Measurements from ENCODE around the gene SLC25A34. TPM values are rescaled to one million over a fixed set of nuclear protein-coding genes. Genes with fewer than 3 reads are reported as not detected.

SLC25A34 gene
- total RNA-seq, 1 donor from 2014 or later, result 1.6 TPM

GRCh38 chr1:15764890-15765289 lies 28.8 kb downstream of the SLC25A34 start:
- H3K27me3 ChIP-seq (ENCODE audit: control insufficient read depth in 3 of 3, insufficient read depth in 3 of 3, low read length in 3 of 3), result peaks cover 0 to 15% (median 8%) of the 10 kb centered on the region in 3 donors
- H3K9me3 ChIP-seq (ENCODE audit: control insufficient read depth in 3 of 3, low read length in 3 of 3), result no peaks in the 10 kb centered on the region
- no peak overlapping the region for H3K4me3 ChIP-seq (ENCODE audit: low read length in 3 of 3)
- H3K9ac ChIP-seq (ENCODE audit: low read depth in 1 of 3, low read length in 3 of 3), result no peak overlapping the region
- H3K36me3 ChIP-seq (ENCODE audit: control insufficient read depth in 3 of 3, insufficient read depth in 3 of 3, low read length in 3 of 3), result peaks cover 0 to 4% (median 0%) of the 10 kb centered on the region in 3 donors
- no peak overlapping the region for H3K27ac ChIP-seq (ENCODE audit: low read depth, low read length)
- H3K4me1 ChIP-seq (ENCODE audit: control insufficient read depth in 3 of 3, insufficient read depth in 3 of 3, low read length in 3 of 3), result peaks cover 3 to 8% (median 4%) of the 10 kb centered on the region in 3 donors

- H3K9me3 ChIP-seq (ENCODE audit: control insufficient read depth in 3 of 3, low read length in 3 of 3), result no peaks in the 10 kb centered on the region
- H3K27me3 ChIP-seq (ENCODE audit: control insufficient read depth in 3 of 3, insufficient read depth in 3 of 3, low read length in 3 of 3), result peaks cover 0 to 13% (median 6%) of the 10 kb centered on the region in 3 donors
- H3K27ac ChIP-seq (ENCODE audit: low read depth, low read length), result no peak overlapping the region
- peaks cover 0 to 4% (median 0%) of the 10 kb centered on the region in 3 donors for H3K36me3 ChIP-seq (ENCODE audit: control insufficient read depth in 3 of 3, insufficient read depth in 3 of 3, low read length in 3 of 3)
- H3K4me1 ChIP-seq (ENCODE audit: control insufficient read depth in 3 of 3, insufficient read depth in 3 of 3, low read length in 3 of 3), result peaks cover 2 to 7% (median 2%) of the 10 kb centered on the region in 3 donors
- H3K9ac ChIP-seq (ENCODE audit: low read depth in 1 of 3, low read length in 3 of 3), result no peak overlapping the region
- no peak overlapping the region for H3K4me3 ChIP-seq (ENCODE audit: low read length in 3 of 3)
Measured at GRCh38 chr1:15765495-15766194, 29.6 kb downstream of the SLC25A34 start.

GRCh38 chr1:15767941-15768340 lies 31.9 kb downstream of the SLC25A34 start:
- no peaks in the 10 kb centered on the region for H3K4me1 ChIP-seq (ENCODE audit: control insufficient read depth in 3 of 3, insufficient read depth in 3 of 3, low read length in 3 of 3)
- H3K36me3 ChIP-seq (ENCODE audit: control insufficient read depth in 3 of 3, insufficient read depth in 3 of 3, low read length in 3 of 3), result peaks cover 0 to 8% (median 0%) of the 10 kb centered on the region in 3 donors
- no peaks in the 10 kb centered on the region for H3K9me3 ChIP-seq (ENCODE audit: control insufficient read depth in 3 of 3, low read length in 3 of 3)
- no peaks in the 10 kb centered on the region for H3K27me3 ChIP-seq (ENCODE audit: control insufficient read depth in 3 of 3, insufficient read depth in 3 of 3, low read length in 3 of 3)
- H3K9ac ChIP-seq (ENCODE audit: low read depth in 1 of 3, low read length in 3 of 3), result no peak overlapping the region
- H3K27ac ChIP-seq (ENCODE audit: low read depth, low read length), result no peak overlapping the region
- no peak overlapping the region for H3K4me3 ChIP-seq (ENCODE audit: low read length in 3 of 3)

- H3K36me3 ChIP-seq (ENCODE audit: control insufficient read depth in 3 of 3, insufficient read depth in 3 of 3, low read length in 3 of 3), result peaks cover 0 to 8% (median 0%) of the 10 kb centered on the region in 3 donors
- H3K4me1 ChIP-seq (ENCODE audit: control insufficient read depth in 3 of 3, insufficient read depth in 3 of 3, low read length in 3 of 3), result no peaks in the 10 kb centered on the region
- no peaks in the 10 kb centered on the region for H3K27me3 ChIP-seq (ENCODE audit: control insufficient read depth in 3 of 3, insufficient read depth in 3 of 3, low read length in 3 of 3)
- H3K4me3 ChIP-seq (ENCODE audit: low read length in 3 of 3), result no peak overlapping the region
- H3K9ac ChIP-seq (ENCODE audit: low read depth in 1 of 3, low read length in 3 of 3), result no peak overlapping the region
- H3K9me3 ChIP-seq (ENCODE audit: control insufficient read depth in 3 of 3, low read length in 3 of 3), result no peaks in the 10 kb centered on the region
- H3K27ac ChIP-seq (ENCODE audit: low read depth, low read length), result no peak overlapping the region
Measured at GRCh38 chr1:15768388-15768787, 32.3 kb downstream of the SLC25A34 start.

GRCh38 chr1:15770313-15770962 lies 34.4 kb downstream of the SLC25A34 start:
- Histone ChIP-seq H3K9me3 (ENCODE audit: control insufficient read depth in 3 of 3, low read length in 3 of 3) (no peaks in the 10 kb centered on the region), H3K9ac (ENCODE audit: low read depth in 1 of 3, low read length in 3 of 3) (no peak overlapping the region), H3K4me1 (ENCODE audit: control insufficient read depth in 3 of 3, insufficient read depth in 3 of 3, low read length in 3 of 3) (no peaks in the 10 kb centered on the region), H3K4me3 (ENCODE audit: low read length in 3 of 3) (no peak overlapping the region), H3K36me3 (ENCODE audit: control insufficient read depth in 3 of 3, insufficient read depth in 3 of 3, low read length in 3 of 3) (peaks cover 0 to 6% (median 0%) of the 10 kb centered on the region in 3 donors), H3K27me3 (ENCODE audit: control insufficient read depth in 3 of 3, insufficient read depth in 3 of 3, low read length in 3 of 3) (no peaks in the 10 kb centered on the region), H3K27ac (ENCODE audit: low read depth, low read length) (no peak overlapping the region)

GRCh38 chr1:15771836-15772515 lies 35.9 kb downstream of the SLC25A34 start:
- Histone ChIP-seq H3K9ac (ENCODE audit: low read depth in 1 of 3, low read length in 3 of 3) (no peak overlapping the region), H3K9me3 (ENCODE audit: control insufficient read depth in 3 of 3, low read length in 3 of 3) (no peaks in the 10 kb centered on the region), H3K27ac (ENCODE audit: low read depth, low read length) (no peak overlapping the region), H3K27me3 (ENCODE audit: control insufficient read depth in 3 of 3, insufficient read depth in 3 of 3, low read length in 3 of 3) (no peaks in the 10 kb centered on the region), H3K4me1 (ENCODE audit: control insufficient read depth in 3 of 3, insufficient read depth in 3 of 3, low read length in 3 of 3) (no peaks in the 10 kb centered on the region), H3K4me3 (ENCODE audit: low read length in 3 of 3) (no peak overlapping the region), H3K36me3 (ENCODE audit: control insufficient read depth in 3 of 3, insufficient read depth in 3 of 3, low read length in 3 of 3) (peaks cover 0 to 6% (median 0%) of the 10 kb centered on the region in 3 donors)

DNA sequence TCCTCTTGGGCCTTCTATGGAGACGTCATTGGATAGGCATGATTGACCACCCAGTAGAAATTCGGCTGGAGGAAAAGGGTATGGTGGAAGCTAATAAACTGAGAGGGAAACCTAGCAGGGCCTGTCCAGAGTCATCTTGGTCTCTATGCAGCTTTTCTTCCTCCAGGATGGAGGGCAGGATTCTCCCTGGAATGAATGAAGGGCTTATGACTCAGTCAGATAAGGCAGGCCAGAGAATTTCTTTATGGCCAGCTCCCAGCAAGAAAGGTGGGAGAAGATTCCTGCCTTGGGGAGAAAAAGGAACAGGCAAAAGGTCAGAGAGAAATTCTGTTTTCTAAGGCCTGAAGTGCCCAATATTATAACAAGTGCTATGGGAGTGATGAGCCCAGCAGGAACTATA lies 39.6 kb downstream of the SLC25A34 start:
- Histone ChIP-seq H3K4me1 (ENCODE audit: control insufficient read depth in 3 of 3, insufficient read depth in 3 of 3, low read length in 3 of 3) (no peaks in the 10 kb centered on the region), H3K9me3 (ENCODE audit: control insufficient read depth in 3 of 3, low read length in 3 of 3) (no peaks in the 10 kb centered on the region), H3K36me3 (ENCODE audit: control insufficient read depth in 3 of 3, insufficient read depth in 3 of 3, low read length in 3 of 3) (peaks cover 0 to 4% (median 0%) of the 10 kb centered on the region in 3 donors), H3K27me3 (ENCODE audit: control insufficient read depth in 3 of 3, insufficient read depth in 3 of 3, low read length in 3 of 3) (no peaks in the 10 kb centered on the region), H3K4me3 (ENCODE audit: low read length in 3 of 3) (no peak overlapping the region), H3K9ac (ENCODE audit: low read depth in 1 of 3, low read length in 3 of 3) (no peak overlapping the region), H3K27ac (ENCODE audit: low read depth, low read length) (no peak overlapping the region)

- H3K9me3 ChIP-seq (ENCODE audit: control insufficient read depth in 3 of 3, low read length in 3 of 3), result no peaks in the 10 kb centered on the region
Measured at GRCh38 chr1:15777909-15778707, 42.0 kb downstream of the SLC25A34 start.

DNA sequence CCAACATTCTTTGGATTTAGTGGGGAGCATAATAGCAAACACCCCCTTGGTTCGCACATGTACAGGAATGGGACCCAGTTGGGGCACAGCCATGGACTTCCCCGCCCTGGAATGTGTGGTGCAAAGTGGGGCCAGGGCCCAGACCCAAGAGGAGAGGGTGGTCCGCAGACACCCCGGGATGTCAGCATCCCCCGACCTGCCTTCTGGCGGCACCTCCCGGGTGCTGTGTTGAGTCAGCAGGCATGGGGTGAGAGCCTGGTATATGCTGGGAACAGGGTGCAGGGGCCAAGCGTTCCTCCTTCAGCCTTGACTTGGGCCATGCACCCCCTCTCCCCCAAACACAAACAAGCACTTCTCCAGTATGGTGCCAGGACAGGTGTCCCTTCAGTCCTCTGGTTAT lies 49.6 kb downstream of the SLC25A34 start:
- H3K4me3 ChIP-seq (ENCODE audit: low read length in 3 of 3), result no peak overlapping the region
- no peaks in the 10 kb centered on the region for H3K36me3 ChIP-seq (ENCODE audit: control insufficient read depth in 3 of 3, insufficient read depth in 3 of 3, low read length in 3 of 3)
- H3K27ac ChIP-seq (ENCODE audit: low read depth, low read length), result no peak overlapping the region
- H3K4me1 ChIP-seq (ENCODE audit: control insufficient read depth in 3 of 3, insufficient read depth in 3 of 3, low read length in 3 of 3), result peaks cover 0 to 8% (median 5%) of the 10 kb centered on the region in 3 donors
- no peaks in the 10 kb centered on the region for H3K9me3 ChIP-seq (ENCODE audit: control insufficient read depth in 3 of 3, low read length in 3 of 3)
- H3K9ac ChIP-seq (ENCODE audit: low read depth in 1 of 3, low read length in 3 of 3), result no peak overlapping the region
- H3K27me3 ChIP-seq (ENCODE audit: control insufficient read depth in 3 of 3, insufficient read depth in 3 of 3, low read length in 3 of 3), result no peaks in the 10 kb centered on the region

More at GRCh38 chr1:15777909-15778707, 42.0 kb downstream of the SLC25A34 start:
- H3K27ac ChIP-seq (ENCODE audit: low read depth, low read length), result no peak overlapping the region
- no peaks in the 10 kb centered on the region for H3K4me1 ChIP-seq (ENCODE audit: control insufficient read depth in 3 of 3, insufficient read depth in 3 of 3, low read length in 3 of 3)
- no peak overlapping the region for H3K9ac ChIP-seq (ENCODE audit: low read depth in 1 of 3, low read length in 3 of 3)
- H3K27me3 ChIP-seq (ENCODE audit: control insufficient read depth in 3 of 3, insufficient read depth in 3 of 3, low read length in 3 of 3), result no peaks in the 10 kb centered on the region
- H3K4me3 ChIP-seq (ENCODE audit: low read length in 3 of 3), result no peak overlapping the region
- H3K36me3 ChIP-seq (ENCODE audit: control insufficient read depth in 3 of 3, insufficient read depth in 3 of 3, low read length in 3 of 3), result no peaks in the 10 kb centered on the region
